Neural progenitor cell (in vitro differentiated cells): ENCODE results near the gene GOLGA6D. TPM values are rescaled to one million over a fixed set of nuclear protein-coding genes. Genes with fewer than 3 reads are reported as not detected.
"Not testable (repeated sequence)": the region's sequence is repeated elsewhere in the genome, so short reads cannot be mapped to it uniquely, and the experiment has no call there.

Source experiments
- DNase-seq: peaks from one replicate; pipeline ENCODE4 v3.0.0-alpha.2; 2016; ENCODE audit warnings: low spot score
- H2AFZ ChIP-seq: fragments of 200-600 bp; sonication (generic); replicated peaks from 2 replicates; pipeline ENCODE4 v1.6.1; 2016; ENCODE audit warnings: antibody characterized with exemption
- H3F3A ChIP-seq: fragments of 200-600 bp; sonication (generic); 2 replicates; pipeline ENCODE4 v1.6.1; 2016; ENCODE audit warnings: antibody characterized with exemption, low read depth
- H3K27ac ChIP-seq: fragments of 200-600 bp; sonication (generic); 2 replicates; pipeline ENCODE4 v1.5.1; 2016; ENCODE audit warnings: mild to moderate bottlenecking
- H3K27me3 ChIP-seq: fragments of 200-600 bp; sonication (generic); 2 replicates; pipeline ENCODE4 v1.6.1; 2016; ENCODE audit warnings: mild to moderate bottlenecking, moderate library complexity
- H3K36me3 ChIP-seq: fragments of 200-600 bp; sonication (generic); 2 replicates; pipeline ENCODE4 v1.5.1; 2016
- H3K4me1 ChIP-seq: fragments of 200-600 bp; sonication (generic); 2 replicates; pipeline ENCODE4 v1.6.1; 2016; ENCODE audit warnings: mixed run types
- H3K4me2 ChIP-seq: fragments of 200-600 bp; sonication (generic); 2 replicates; pipeline ENCODE4 v1.6.1; 2016
- H3K4me3 ChIP-seq: fragments of 200-600 bp; sonication (generic); 2 replicates; pipeline ENCODE4 v1.5.1; 2016
- H3K79me2 ChIP-seq: fragments of 200-600 bp; sonication (generic); 2 replicates; pipeline ENCODE4 v1.6.1; 2016; ENCODE audit warnings: low read depth
- H3K9ac ChIP-seq: fragments of 200-600 bp; sonication (generic); 2 replicates; pipeline ENCODE4 v1.6.1; 2016
- H3K9me3 ChIP-seq: fragments of 200-600 bp; sonication (generic); 2 replicates; pipeline ENCODE4 v1.5.1; 2016; ENCODE audit warnings: low read depth
- H4K20me1 ChIP-seq: fragments of 200-600 bp; sonication (generic); 2 replicates; pipeline ENCODE4 v1.6.1; 2016; ENCODE audit warnings: low read depth
- H3K27ac Mint-ChIP-seq: 3 replicates; pipeline ENCODE4 v1.8.0; 2021; ENCODE audit warnings: mixed read lengths
- H3K27me3 Mint-ChIP-seq: 2 replicates; pipeline ENCODE4 v1.8.0; 2022; ENCODE audit warnings: low read depth, mild to moderate bottlenecking, inconsistent platforms, moderate library complexity, mixed read lengths; ENCODE audit not compliant: insufficient read depth
- H3K36me3 Mint-ChIP-seq: 3 replicates; pipeline ENCODE4 v1.8.0; 2021; ENCODE audit warnings: mixed read lengths
- H3K4me1 Mint-ChIP-seq: 3 replicates; pipeline ENCODE4 v1.8.0; 2021; ENCODE audit warnings: mixed read lengths
- H3K4me3 Mint-ChIP-seq: 3 replicates; pipeline ENCODE4 v1.8.0; 2021; ENCODE audit warnings: mild to moderate bottlenecking, moderate library complexity, mixed read lengths
- H3K9me3 Mint-ChIP-seq: 3 replicates; pipeline ENCODE4 v1.8.0; 2020; ENCODE audit warnings: mixed read lengths
- CTCF ChIP-seq: fragments of 200-600 bp; sonication (generic); IDR thresholded peaks from 2 replicates; pipeline ENCODE4 v1.5.1; 2017; ENCODE audit warnings: antibody characterized with exemption, mild to moderate bottlenecking
- EZH2 ChIP-seq: fragments of 200-600 bp; sonication (generic); IDR thresholded peaks from 2 replicates; pipeline ENCODE4 v1.6.1; 2017; ENCODE audit warnings: antibody characterized with exemption, mild to moderate bottlenecking, moderate library complexity
- EZH2phosphoT487 ChIP-seq: fragments of 200-600 bp; sonication (generic); IDR thresholded peaks from 2 replicates; pipeline ENCODE4 v1.6.1; 2017; ENCODE audit warnings: antibody characterized with exemption
- total RNA-seq: library from RNA; depleted of rRNA; stranded (reverse); fragments of >200 nt; gene quantifications from 2 replicates; pipeline ENCODE4 v1.2.3, GENCODE V29; 2015; ENCODE audit warnings: low replicate concordance

Gene GOLGA6D
- total RNA-seq, 1 donor from 2014 or later: not detected

GRCh38 chr15:75293660-75294059, 11.0 kb downstream of the GOLGA6D start:
- not testable (repeated sequence) for H3K9me3 ChIP-seq, H3K27ac Mint-ChIP-seq, H4K20me1 ChIP-seq, H3K4me2 ChIP-seq, H3K36me3 Mint-ChIP-seq, DNase-seq, H3K9me3 Mint-ChIP-seq, H3K4me3 ChIP-seq, H3F3A ChIP-seq, H3K79me2 ChIP-seq, H3K36me3 ChIP-seq, H3K4me1 ChIP-seq, H3K9ac ChIP-seq, H3K4me3 Mint-ChIP-seq, H3K4me1 Mint-ChIP-seq, H3K27me3 ChIP-seq, H3K27me3 Mint-ChIP-seq, H3K27ac ChIP-seq, H2AFZ ChIP-seq

GRCh38 chr15:75298541-75299310, 16.1 kb downstream of the GOLGA6D start:
- H3K4me2 ChIP-seq, H3K4me1 ChIP-seq, H3K27me3 ChIP-seq, H3K27ac Mint-ChIP-seq, H3K27ac ChIP-seq, H3K27me3 Mint-ChIP-seq, H3K4me1 Mint-ChIP-seq, H3K36me3 ChIP-seq, H4K20me1 ChIP-seq, H3K9me3 Mint-ChIP-seq, H3K4me3 ChIP-seq, H3K9ac ChIP-seq, H3K79me2 ChIP-seq, H3K36me3 Mint-ChIP-seq, H3K4me3 Mint-ChIP-seq, DNase-seq, H3K9me3 ChIP-seq, H2AFZ ChIP-seq, H3F3A ChIP-seq: not testable (repeated sequence)

GRCh38 chr15:75299311-75299688, 16.7 kb downstream of the GOLGA6D start:
- not testable (repeated sequence) for H3K4me2 ChIP-seq, H3K9me3 ChIP-seq, H3K36me3 ChIP-seq, H3K9me3 Mint-ChIP-seq, H3K4me1 ChIP-seq, H3F3A ChIP-seq, DNase-seq, H3K36me3 Mint-ChIP-seq, H3K27ac Mint-ChIP-seq, H3K4me3 Mint-ChIP-seq, H3K27me3 ChIP-seq, H2AFZ ChIP-seq, H3K79me2 ChIP-seq, H3K4me1 Mint-ChIP-seq, H4K20me1 ChIP-seq, H3K27ac ChIP-seq, H3K27me3 Mint-ChIP-seq, H3K9ac ChIP-seq, H3K4me3 ChIP-seq
- TF ChIP-seq CTCF: peak; percentile 65

GRCh38 chr15:75300026-75300425, 17.4 kb downstream of the GOLGA6D start:
- H3K4me3 ChIP-seq, H3K4me1 Mint-ChIP-seq, H3K9me3 ChIP-seq, H3K4me1 ChIP-seq, H3F3A ChIP-seq, H3K4me3 Mint-ChIP-seq, H3K9me3 Mint-ChIP-seq, H3K36me3 ChIP-seq, H3K4me2 ChIP-seq, H3K36me3 Mint-ChIP-seq, H4K20me1 ChIP-seq, H2AFZ ChIP-seq, H3K9ac ChIP-seq, H3K27me3 Mint-ChIP-seq, H3K27me3 ChIP-seq, H3K79me2 ChIP-seq, DNase-seq, H3K27ac ChIP-seq: not testable (repeated sequence)
- peak overlapping the region; percentile 34 for H3K27ac Mint-ChIP-seq

GRCh38 chr15:75302318-75302717, 19.7 kb downstream of the GOLGA6D start:
- Histone ChIP-seq H4K20me1 (no peaks in the 10 kb centered on the region), H3K4me3 (no peak overlapping the region), H3K27me3 (peaks cover 6% of the 10 kb centered on the region), H3K27ac (no peak overlapping the region), H3K36me3 (no peaks in the 10 kb centered on the region), H2AFZ (no peak overlapping the region), H3K9me3 (no peaks in the 10 kb centered on the region), H3K79me2 (no peaks in the 10 kb centered on the region), H3F3A (no peaks in the 10 kb centered on the region), H3K4me1 (no peaks in the 10 kb centered on the region), H3K4me2 (no peak overlapping the region), H3K9ac (no peak overlapping the region)
- H3K36me3 Mint-ChIP-seq: no peaks in the 10 kb centered on the region
- H3K27ac Mint-ChIP-seq: no peak overlapping the region
- peaks cover 3% of the 10 kb centered on the region for H3K4me1 Mint-ChIP-seq
- H3K27me3 Mint-ChIP-seq: peaks cover 7% of the 10 kb centered on the region
- H3K4me3 Mint-ChIP-seq: no peak overlapping the region
- TF ChIP-seq EZH2 (no peak), CTCF (no peak), EZH2phosphoT487 (no peak)
- no peaks in the 10 kb centered on the region for H3K9me3 Mint-ChIP-seq
- no peak for DNase-seq

- not testable (repeated sequence) for H3K36me3 Mint-ChIP-seq, H3K4me3 Mint-ChIP-seq, H3K36me3 ChIP-seq, H3K9ac ChIP-seq, H3K4me2 ChIP-seq, H3K4me3 ChIP-seq, H2AFZ ChIP-seq, H3K9me3 ChIP-seq, H3F3A ChIP-seq, DNase-seq, H4K20me1 ChIP-seq, H3K4me1 ChIP-seq, H3K79me2 ChIP-seq, H3K27ac ChIP-seq, H3K27ac Mint-ChIP-seq, H3K4me1 Mint-ChIP-seq, H3K9me3 Mint-ChIP-seq, H3K27me3 Mint-ChIP-seq
- peaks cover 10% of the 10 kb centered on the region for H3K27me3 ChIP-seq
These were observed 20.1 kb downstream of the GOLGA6D start for GRCh38 chr15:75302753-75303152.
